NCI-H2107 (cell line): ENCODE data around the gene E2F1.

Experiments used
- DNase-seq: peaks from one replicate; lab custom pipeline; 2025; lab: John Stamatoyannopoulos, UW

The E2F1 gene

GRCh38 chr20:33686100-33686983 is at the start of gene E2F1:
Gene E2F1 (minus strand): TSS chr20:33686385. CDS start chr20:33686264, 121 bp downstream.
- peak; percentile 85 for DNase-seq

- DNase-seq = no peak
These were observed 47.7 kb upstream of the E2F1 start for GRCh38 chr20:33733654-33734576.

- no peak for DNase-seq
These were observed 46.2 kb upstream of the E2F1 start for GRCh38 chr20:33732166-33732970.

GRCh38 chr20:33731693-33732165 is 45.5 kb upstream of the E2F1 start, which contains the start of gene ZNF341:
Gene ZNF341 (plus strand): TSS chr20:33731996. CDS start chr20:33732022, 26 bp downstream.
- DNase-seq = peak; percentile 56

GRCh38 chr20:33730946-33731692 is 44.9 kb upstream of the E2F1 start:
- no peak for DNase-seq

- DNase-seq = no peak
These were observed 42.9 kb upstream of the E2F1 start for GRCh38 chr20:33729101-33729500.

GRCh38 chr20:33728463-33728862 is 42.3 kb upstream of the E2F1 start:
- no peak for DNase-seq

- DNase-seq = no peak
These were observed 41.6 kb upstream of the E2F1 start for GRCh38 chr20:33727806-33728205.

- no peak for DNase-seq
These were observed 40.9 kb upstream of the E2F1 start for GRCh38 chr20:33727115-33727479.

GRCh38 chr20:33725607-33726264 is 39.6 kb upstream of the E2F1 start:
- no peak for DNase-seq

GRCh38 chr20:33724439-33725094 is 38.4 kb upstream of the E2F1 start:
- no peak for DNase-seq

- DNase-seq = no peak
These were observed 35.4 kb upstream of the E2F1 start for GRCh38 chr20:33721391-33722140.

- DNase-seq = peak; percentile 75
These were observed 34.0 kb upstream of the E2F1 start, which contains the start of gene PXMP4 for GRCh38 chr20:33719989-33720709. Gene PXMP4 (minus strand): TSS chr20:33720310. CDS start chr20:33720207, 103 bp downstream.

GRCh38 chr20:33719277-33719988 is 33.2 kb upstream of the E2F1 start:
- no peak for DNase-seq

GRCh38 chr20:33716498-33716897 is 30.3 kb upstream of the E2F1 start:
- DNase-seq = no peak

- DNase-seq = no peak
These were observed 27.7 kb upstream of the E2F1 start for GRCh38 chr20:33713865-33714367.

GRCh38 chr20:33711446-33711738 is 25.2 kb upstream of the E2F1 start:
- no peak for DNase-seq
